Stimulated activated CD4-positive, alpha-beta T cell treated with anti-CD3 and anti-CD28 coated beads, Interleukin-4, amount 100 ng/mL, for 48 hours (primary cell): ENCODE data around the gene CPNE5.
A peak's percentile ranks its signal among the peaks of the same experiment; 100 is the strongest.

Experiments
- DNase-seq, 2 donors: peaks; one replicate each; pipeline ENCODE4 v3.0.0-alpha.2; 2020; ENCODE audit warnings: low read depth in 2 of 2

Gene CPNE5

DNA sequence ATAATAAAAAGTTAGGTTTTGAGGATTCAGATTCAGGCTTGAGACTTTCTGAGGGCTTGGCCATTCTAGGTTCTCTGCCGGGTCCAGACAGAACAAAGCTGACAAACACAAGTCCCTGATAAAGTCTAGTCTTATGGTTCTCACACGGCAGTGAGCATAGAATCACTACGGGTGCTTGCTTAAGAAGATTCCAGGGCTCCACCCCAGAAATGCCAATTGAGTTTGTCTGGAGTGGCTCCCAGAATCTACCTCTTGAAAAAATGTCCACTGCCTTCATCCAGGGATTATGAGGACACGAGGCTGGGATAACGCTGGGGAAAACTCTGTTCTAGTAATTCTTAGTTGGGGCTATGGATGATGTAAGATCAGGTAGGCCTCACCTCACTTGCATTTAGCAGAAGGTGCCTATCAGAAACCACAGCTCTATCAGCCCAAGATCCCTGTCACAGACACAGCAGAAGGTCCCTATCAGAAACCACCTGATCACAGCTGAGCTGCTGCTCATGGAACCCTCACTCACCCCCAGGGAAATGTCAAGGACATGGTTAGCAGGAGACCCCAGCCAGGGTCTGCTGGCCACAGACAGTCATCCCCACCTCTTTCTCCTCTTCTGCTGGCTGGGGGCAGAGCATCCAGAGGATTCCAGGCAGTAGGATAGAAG lies 89.3 kb downstream of the CPNE5 start:
- DNase-seq = no peak

GRCh38 chr6:36746251-36746650 lies 93.0 kb downstream of the CPNE5 start:
- no peak for DNase-seq

- DNase-seq = no peak
These were observed 93.4 kb downstream of the CPNE5 start for GRCh38 chr6:36745836-36746235.

DNA sequence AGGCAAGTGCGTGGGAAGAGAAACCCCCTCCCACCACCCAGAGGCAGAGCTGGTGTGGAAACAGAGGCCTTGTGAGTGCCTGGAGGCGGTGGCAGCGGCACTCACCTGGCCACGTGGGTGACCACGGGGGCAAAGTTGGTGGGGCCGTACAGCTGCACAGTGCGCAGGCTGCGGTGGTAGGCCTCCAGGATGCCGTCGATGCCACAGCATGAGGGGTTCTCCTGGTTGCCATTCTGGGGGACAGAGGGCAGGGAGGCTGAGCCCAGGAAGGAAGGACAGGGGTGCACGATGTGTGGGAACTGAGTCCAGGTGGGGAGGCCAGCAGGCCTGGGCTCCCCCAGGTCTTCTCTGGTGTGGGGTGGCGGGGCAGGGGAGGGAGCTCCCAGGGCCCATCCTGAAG lies 94.0 kb downstream of the CPNE5 start:
- DNase-seq = no peak

DNA sequence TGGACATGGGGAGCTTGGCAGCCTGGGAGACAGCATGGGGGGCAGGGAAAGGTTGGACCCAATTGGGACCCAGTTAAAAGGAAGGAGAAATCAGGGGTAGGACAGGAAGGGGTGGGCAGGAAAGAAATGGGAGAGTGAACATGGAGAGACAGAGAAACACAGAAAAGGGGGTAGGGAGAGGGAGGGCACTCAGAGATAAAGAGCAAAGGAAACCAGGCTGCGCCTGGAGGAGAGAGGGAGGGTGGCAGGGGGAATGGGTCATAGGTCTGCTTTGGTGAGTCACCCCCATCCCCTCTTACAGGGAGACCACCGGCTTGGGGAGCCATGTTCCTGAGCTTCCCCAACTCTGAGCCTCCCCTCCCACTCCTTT lies 95.0 kb downstream of the CPNE5 start:
- DNase-seq = no peak

DNA sequence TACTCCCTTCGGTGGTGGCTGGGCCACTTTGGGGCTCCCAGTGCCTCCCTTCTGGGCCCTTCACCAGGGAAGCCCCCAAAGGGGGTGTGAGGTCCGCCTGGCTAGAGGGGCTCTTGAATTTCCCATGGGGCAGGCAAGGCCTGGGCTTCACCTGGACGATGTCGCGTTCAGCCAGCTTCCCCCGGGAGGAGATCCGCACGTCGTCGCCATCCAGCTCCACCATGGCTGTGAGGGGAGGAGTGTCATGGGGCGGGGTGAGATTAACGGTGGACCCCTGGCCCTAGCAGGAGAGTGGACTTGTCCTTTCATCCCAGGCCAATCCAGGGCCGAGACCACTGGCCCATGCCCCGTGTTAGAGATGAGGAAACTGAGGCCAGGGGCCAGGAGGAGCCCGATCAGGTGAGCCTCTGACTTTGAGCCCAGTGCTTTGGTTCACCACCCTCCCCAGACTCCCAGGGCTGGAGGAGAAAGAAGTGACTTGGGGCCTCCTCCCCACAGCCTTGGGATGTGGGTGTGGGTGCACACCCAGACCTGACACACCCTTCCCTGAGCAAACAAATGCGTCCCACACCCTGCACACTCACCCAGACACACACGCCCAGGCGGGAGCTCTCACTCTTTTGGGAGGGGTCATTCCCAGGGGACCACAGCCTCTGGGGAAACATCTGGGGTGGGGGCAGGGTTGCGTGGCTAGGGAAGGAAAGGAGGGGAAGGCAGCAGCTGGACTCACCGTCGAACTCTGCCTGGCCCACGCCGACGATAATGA lies 95.5 kb downstream of the CPNE5 start:
- no peak for DNase-seq

DNA sequence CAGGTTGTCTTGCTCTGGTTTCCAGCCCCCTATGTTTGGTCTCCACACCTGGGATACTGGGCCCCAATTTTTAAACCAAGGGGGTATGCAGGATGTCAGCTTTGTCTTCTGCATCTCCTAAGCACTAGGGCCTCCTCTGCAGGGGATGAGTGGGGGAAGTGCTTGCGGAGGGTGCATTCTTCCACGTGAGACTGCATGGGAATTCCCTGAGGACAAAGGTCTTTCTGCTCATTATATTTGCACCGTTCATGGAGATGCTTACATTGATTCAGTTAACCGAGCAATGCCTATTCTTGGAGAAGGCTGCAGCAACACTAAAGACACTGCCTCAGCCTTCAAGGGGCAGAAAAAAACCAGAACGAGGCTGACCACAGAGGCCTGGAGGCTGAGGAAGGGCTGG lies 96.2 kb downstream of the CPNE5 start:
- no peak for DNase-seq

GRCh38 chr6:36742146-36742545 lies 97.1 kb downstream of the CPNE5 start:
- no peak for DNase-seq

- no peak for DNase-seq
These were observed 98.4 kb downstream of the CPNE5 start for GRCh38 chr6:36740818-36741179.

DNA sequence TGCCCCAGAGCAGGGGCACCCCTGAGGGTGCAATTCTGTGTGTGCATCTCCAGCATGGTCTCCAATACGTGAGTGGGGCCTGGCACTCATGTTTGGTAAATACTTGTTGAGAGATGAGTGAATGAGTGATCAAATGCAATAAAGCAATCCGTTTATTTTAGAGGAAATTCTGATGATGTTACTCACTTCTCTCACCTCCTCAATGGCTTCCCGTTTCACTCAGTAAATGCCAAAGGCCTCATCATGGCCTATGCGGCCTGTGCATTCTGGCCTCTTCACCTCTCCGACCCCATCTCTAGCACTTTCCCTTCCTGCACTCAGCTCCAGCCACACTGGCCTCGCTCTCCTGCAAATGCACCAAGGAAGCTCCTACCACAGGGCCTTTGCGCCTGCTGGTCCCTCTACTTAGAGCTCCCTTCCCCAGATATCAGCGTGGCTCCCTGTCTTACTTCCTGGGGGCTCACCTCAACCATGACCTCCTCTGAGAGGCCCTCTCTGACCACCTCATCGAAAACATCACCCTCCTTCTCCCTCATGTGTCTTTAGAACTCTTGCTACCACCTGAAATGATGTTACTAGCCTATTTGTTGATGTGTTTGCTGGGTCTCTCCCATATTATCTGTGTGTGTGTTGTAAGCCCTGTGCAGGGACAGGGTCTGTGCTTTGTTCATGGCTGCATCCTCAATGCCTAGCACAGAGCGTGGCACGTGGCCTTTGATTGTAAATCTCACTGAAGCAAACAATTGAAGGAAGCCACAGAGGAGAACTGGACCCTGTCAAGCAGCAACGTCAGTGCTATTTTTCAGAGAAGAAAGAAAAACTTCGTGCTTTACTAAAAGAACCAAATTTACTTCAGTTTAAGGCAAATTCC lies 99.1 kb downstream of the CPNE5 start:
- no peak for DNase-seq

DNA sequence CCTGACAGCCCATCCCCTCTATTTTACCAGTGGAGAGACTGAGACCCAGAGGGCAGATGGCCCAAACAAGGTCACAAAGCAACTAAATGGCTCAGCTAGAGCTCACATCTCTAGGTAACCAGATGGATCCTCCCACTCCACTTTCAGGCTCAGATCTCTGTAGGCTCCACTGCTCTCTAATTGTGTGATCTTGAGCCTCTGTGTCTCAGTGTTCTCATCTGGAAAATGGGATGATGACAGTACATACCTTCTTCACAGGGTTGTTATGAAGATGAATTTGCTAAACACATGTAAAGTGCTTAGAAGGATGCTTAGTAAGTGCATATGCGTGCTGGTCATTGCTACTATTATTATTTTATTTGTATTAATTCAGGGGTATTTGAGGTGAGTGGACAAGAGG lies 101.1 kb downstream of the CPNE5 start:
- no peak for DNase-seq

DNA sequence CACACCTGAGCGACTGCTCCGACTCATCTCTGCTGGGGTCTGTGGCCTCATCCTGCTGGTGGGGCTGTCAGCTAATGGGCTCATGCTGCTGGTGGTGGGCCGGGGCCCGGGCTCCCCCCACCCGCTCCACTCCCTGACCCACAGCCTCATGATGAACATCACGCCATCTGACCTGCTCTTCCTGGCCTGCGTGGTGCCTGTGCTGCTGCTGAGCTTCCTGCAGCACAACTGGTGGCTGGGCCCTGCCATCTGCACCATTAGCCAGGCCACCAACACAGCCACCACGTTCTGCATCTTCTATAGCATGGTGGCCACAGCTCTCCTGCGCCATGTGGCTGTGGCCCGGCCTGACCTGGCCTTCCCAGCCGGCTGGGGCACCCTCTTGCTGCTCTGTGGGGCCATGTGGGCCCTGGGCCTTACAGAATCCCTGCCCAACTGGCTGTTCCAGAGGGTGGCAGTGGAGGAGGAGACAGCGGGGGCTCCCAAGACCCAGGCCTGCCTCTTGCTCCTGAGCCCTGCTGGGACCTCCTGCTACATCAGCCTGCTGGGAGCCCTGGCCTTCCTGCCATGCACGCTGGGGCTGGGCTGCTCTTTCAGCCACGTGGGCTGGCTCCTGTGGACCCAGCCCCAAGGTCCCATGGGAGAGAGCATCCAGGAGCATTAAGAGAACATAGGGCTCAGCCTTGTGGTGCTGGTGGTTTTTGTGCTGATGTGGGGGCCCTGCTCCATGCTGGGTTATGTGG lies 102.0 kb downstream of the CPNE5 start:
- no peak for DNase-seq

GRCh38 chr6:36735110-36736071 lies 103.9 kb downstream of the CPNE5 start:
- peak in 1 of 2 donors; percentile 22 for DNase-seq

DNA sequence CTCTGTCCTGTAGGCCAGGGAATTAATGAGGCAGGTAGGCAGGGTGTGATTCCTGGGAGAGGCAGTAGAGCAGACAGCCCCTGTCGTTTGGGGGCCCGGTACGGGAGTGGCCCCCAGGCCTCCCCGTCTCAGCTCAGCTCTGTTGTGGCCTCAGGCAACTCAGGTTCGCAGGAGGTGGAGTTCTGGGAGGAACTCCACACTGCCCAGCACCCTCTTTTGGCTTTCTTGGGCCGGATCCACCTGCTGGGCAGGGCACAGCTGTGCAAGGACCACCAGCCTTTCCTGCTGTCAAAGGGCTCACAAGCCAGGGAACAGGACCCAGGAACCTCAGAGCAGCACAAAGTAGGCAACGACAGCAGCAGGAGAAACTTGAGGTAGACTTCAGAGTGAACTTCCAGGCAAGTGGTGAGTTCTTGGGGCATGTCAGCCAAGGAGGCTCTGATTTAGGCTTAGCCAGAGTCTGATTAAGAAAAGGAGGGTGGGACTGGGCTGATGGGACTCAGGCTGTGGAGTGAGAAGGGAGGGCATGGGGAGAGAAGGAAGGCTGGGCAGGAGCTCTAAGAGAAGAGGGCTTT lies 104.7 kb downstream of the CPNE5 start:
- DNase-seq = no peak

DNA sequence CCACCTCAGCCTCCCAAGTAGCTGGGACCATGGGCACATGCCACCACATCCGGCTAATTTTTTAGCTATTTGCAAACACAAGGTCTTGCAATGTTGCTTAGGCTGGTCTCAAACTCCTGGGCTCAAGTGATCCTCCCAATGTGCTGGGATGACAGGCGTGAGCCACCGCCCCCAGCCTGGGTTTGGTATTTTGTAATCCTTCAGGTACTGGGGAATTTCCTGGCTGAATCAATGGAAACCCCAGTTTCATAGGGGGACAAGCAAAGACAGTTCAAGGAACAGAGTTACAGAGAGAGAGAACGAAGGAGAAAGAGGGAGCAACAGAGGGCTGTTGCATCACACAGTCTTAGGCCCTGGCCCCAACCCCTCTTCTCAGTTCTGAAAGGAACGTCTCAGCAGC lies 105.9 kb downstream of the CPNE5 start:
- no peak for DNase-seq

DNA sequence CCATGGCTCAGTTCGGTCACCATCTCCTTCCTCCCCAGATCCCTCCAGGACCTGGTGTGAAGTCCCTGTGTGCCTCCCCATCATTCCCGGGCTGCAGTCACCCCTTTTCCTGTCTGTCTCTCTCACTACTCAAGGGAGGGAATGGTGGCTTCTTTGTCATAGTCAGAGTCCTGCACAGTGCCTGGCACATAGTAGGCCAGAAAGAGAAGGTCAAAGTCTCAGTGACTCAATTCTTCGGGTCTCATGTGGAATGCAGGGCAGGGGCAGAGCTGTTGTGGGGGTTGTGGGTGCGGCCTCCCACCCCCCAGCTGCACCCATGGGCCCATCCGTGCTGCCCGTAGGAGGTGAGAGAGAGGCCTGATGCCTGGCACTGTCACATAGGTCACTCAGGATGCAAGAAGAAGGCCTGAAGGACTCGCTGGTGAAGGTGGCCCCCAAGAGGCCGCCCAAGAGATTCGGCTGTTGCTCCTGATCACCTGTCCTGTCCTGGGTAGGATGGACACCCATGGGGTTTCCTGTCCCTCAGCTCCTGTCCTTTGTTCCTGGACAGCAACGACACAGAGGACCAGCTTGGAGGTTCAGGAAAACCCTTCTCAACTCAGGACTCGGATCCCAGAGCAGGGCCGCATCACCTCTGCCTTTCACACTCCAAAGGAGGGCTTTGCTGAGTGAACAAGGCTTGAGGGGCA lies 107.5 kb downstream of the CPNE5 start:
- no peak for DNase-seq

- no peak for DNase-seq
These were observed 108.5 kb downstream of the CPNE5 start for GRCh38 chr6:36730424-36731380.

DNA sequence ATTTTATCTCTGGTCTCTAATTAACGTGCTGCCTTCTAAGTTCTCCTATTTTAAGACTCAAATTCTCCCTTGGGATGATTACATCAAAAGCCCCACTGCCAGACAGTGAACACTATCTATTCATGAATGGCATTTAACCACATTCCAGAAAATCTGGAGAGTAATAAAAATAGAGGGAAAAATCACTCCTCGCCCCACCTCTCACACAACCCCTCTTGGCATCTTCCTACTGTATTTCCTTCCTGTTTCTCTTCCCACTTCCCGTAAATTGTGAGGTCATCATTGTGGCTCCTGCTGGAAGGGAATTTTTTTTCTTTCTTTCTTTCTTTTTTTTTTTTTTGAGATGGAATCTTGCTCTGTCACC lies 110.1 kb downstream of the CPNE5 start:
- no peak for DNase-seq
